Epithelial cell of prostate (primary cell): ENCODE results near the gene SATB1.

Experiments used
- DNase-seq: peaks from one replicate; pipeline ENCODE4 v3.0.0-alpha.2; 2011; ENCODE audit warnings: low read depth, low spot score
- H3K27ac ChIP-seq: fragments of 450-650 bp; 2 replicates; pipeline ENCODE4 v1.5.1; 2017; ENCODE audit warnings: mild to moderate bottlenecking

Gene SATB1

DNA sequence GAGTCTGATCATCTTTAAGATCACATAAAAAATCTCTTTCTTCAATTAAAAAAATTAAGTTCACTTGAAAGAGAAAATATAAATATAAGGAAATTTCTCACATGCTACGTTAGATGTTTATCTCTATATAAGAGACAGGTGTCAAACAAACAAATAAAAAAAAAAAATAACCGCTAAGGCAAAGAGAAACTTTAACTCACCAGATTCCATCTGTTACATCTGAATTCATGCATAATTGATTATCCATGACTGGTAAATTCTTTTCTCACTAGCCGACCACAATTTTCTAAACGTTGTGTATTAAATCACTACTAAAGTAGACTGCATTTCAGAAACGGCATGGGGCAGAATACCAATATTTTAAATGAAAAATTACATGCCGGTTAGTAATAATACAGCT is 9.6 kb upstream of the SATB1 start:
- no peak for DNase-seq
- no peak overlapping the region for H3K27ac ChIP-seq

- DNase-seq, result no peak
- no peak overlapping the region for H3K27ac ChIP-seq
These were observed 7.6 kb upstream of the SATB1 start for GRCh38 chr3:18432752-18433151.

- no peak for DNase-seq
- H3K27ac ChIP-seq, result no peak overlapping the region
These were observed 6.1 kb upstream of the SATB1 start for GRCh38 chr3:18431266-18431665.

DNA sequence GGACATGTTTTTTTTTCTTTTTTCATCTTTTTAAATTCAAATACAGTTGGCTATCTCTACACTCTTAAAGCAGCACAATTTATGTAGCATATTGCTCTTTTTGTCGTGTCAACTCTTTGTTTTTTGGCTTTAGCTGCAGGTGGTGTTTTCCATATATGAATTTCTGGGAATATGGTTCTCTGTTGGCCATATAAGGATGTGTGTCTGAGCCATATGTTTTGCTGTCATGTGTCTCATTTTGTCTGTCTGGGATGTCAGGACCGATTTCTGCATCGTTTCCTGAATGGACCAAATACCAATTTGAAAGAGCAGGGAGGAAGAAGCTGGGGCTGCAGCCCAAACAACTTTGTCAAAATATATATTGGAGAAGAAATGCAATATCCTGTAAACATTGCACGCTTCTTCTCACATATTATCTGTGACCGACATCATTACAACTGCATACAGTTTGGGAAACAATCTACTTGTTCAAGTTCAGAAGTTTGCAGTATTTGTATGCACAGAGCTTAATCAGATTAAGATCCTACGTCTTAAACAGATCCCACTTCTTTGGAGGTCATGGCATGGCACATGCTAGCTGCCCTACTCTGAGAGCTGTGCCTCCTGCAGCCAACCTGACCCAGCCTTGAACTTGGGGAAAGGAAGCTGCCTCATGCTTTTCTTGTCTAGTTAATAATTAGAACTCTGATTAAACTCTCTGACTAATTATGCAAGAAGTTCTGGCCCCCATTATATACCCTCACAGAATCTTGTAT is 4.0 kb upstream of the SATB1 start:
- no peak for DNase-seq
- no peak overlapping the region for H3K27ac ChIP-seq

- H3K27ac ChIP-seq, result no peak overlapping the region
- no peak for DNase-seq
These were observed 2.9 kb upstream of the SATB1 start for GRCh38 chr3:18428036-18428435.

- H3K27ac ChIP-seq, result no peak overlapping the region
- DNase-seq, result no peak
These were observed 1.6 kb upstream of the SATB1 start for GRCh38 chr3:18426597-18427193.

- H3K27ac ChIP-seq, result peak overlapping the region; percentile 38
- DNase-seq, result no peak
These were observed 610 bp upstream of the SATB1 start for GRCh38 chr3:18425641-18426257.

GRCh38 chr3:18424213-18424728 is 868 bp downstream of the SATB1 start:
- no peak for DNase-seq

GRCh38 chr3:18423401-18424212 is 1.5 kb downstream of the SATB1 start:
- no peak overlapping the region for H3K27ac ChIP-seq
- DNase-seq, result no peak

More at GRCh38 chr3:18424213-18424728, 868 bp downstream of the SATB1 start:
- peak overlapping the region; percentile 38 for H3K27ac ChIP-seq

- no peak for DNase-seq
- H3K27ac ChIP-seq, result no peak overlapping the region
These were observed 2.2 kb downstream of the SATB1 start for GRCh38 chr3:18422972-18423371.

DNA sequence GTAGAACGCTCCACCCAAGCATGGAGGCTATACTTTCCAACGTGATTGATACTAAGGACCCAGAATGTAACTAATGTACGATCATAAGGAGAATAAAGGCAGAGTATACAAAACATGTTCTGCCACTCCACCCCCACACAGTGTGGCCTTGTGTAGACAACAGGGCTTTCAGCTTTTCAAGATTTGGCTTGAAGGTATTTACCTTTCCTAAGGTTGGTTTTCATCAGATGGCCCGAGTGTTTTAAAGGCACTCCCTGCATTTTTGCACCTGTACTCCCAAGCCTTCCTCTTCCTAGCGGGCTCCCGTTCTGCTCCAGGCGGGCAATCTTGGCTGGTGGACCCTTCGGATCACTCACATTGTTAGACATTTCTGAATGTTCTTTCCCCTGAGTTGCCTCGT is 4.6 kb downstream of the SATB1 start:
- no peak overlapping the region for H3K27ac ChIP-seq
- no peak for DNase-seq

- DNase-seq, result no peak
- no peak overlapping the region for H3K27ac ChIP-seq
These were observed 5.9 kb downstream of the SATB1 start for GRCh38 chr3:18419232-18419631.

- no peak for DNase-seq
- H3K27ac ChIP-seq, result no peak overlapping the region
These were observed 7.1 kb downstream of the SATB1 start for GRCh38 chr3:18417904-18418572.

GRCh38 chr3:18416332-18416731 is 8.8 kb downstream of the SATB1 start:
- DNase-seq, result no peak
- H3K27ac ChIP-seq, result no peak overlapping the region

GRCh38 chr3:18415839-18416238 is 9.3 kb downstream of the SATB1 start:
- DNase-seq, result no peak
- H3K27ac ChIP-seq, result no peak overlapping the region

GRCh38 chr3:18415167-18415566 is 10.0 kb downstream of the SATB1 start:
- no peak overlapping the region for H3K27ac ChIP-seq
- DNase-seq, result no peak

GRCh38 chr3:18412684-18413083 is 12.5 kb downstream of the SATB1 start:
- H3K27ac ChIP-seq, result no peak overlapping the region
- no peak for DNase-seq

GRCh38 chr3:18411541-18411940 is 13.6 kb downstream of the SATB1 start:
- no peak overlapping the region for H3K27ac ChIP-seq
- no peak for DNase-seq

DNA sequence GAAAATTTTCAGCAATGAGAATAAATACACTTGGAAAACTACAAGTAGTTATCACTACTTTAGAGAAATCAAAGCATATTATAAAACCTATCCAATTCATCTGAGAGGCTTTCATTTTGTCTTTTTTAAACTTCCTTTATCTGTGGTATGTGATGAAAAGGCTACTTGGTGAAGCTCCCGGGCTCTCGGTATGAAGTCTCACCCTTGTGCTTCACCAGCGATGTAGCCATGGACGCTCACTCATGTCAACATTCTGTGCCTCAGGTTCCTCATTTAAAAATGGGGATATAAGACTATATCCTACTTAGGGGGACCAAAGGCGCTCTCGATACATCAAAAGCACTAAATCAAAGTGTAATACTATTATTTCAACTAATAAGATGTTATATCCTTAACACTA is 14.9 kb downstream of the SATB1 start:
- no peak for DNase-seq
- H3K27ac ChIP-seq, result no peak overlapping the region

DNA sequence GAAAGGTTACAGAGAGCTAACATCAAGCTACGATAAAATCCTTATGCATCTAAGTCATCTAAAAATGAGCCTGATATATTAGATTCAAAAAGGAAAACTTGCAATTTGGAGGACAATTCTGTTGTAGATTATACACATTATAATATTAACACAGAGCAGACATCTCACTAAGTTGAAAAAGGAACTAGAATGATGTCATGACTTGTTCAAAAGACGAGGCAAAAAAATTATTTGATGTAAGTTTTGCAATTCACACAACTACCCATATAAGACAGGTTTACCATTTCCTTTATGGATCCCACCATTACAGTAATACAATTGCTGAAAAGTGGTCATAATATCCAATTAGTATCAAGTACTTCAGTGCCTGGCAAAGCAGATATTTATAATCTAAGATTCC is 15.9 kb downstream of the SATB1 start:
- no peak for DNase-seq
- no peak overlapping the region for H3K27ac ChIP-seq
